ENCODE results near the gene FOXD4L4.
"Not testable (repeated sequence)": the region's sequence is repeated elsewhere in the genome, so short reads cannot be mapped to it uniquely, and the experiment has no call there.

Gene FOXD4L4

GRCh38 chr9:65737096-65737564, at the start of gene FOXD4L4:
Gene FOXD4L4, plus strand, starts transcription at chr9:65737146. Its CDS starts 0 bp downstream, at chr9:65737146.
- not testable (repeated sequence) for DNase-seq (ENCODE audit: low spot score)

GRCh38 chr9:65703550-65703949, 33.4 kb upstream of the FOXD4L4 start:
- not testable (repeated sequence) for DNase-seq (ENCODE audit: low spot score)

- DNase-seq (ENCODE audit: low spot score), result not testable (repeated sequence)
Observed at GRCh38 chr9:65714445-65714844, 22.5 kb upstream of the FOXD4L4 start.

DNA sequence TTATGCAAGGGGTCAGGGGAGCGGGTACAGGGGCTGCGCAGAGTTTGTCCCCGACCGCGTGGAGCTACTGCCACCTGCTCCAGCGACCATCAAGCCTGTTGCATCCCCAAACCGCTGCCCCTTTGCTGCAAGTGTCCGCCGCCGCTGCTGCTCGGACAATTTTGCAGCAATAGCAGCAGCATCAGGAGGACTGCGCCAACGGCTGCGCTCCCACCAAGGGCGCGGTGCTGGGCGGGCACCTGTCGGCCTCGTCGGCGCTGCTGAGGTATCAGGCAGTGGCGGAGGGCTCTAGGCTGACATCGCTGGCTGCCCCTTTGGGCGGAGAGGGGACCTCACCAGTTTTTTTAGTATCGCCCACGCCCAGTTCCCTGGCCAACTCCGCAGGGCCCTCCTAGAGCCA, 1.2 kb downstream of the FOXD4L4 start:
- not testable (repeated sequence) for DNase-seq (ENCODE audit: low spot score)

All from activated CD4-positive, alpha-beta T cell treated with anti-CD3 and anti-CD28 coated beads, Interleukin-2, Interleukin-4, amounts not matched to agents 100 ng/mL and 50 ng/mL, durations not matched to agents 16 hours and 8 hours (primary cell).